Heart left ventricle (tissue), 13 donors: ENCODE data around the gene BSND.

ENCODE experiments used
- POLR2A ChIP-seq, 2 donors: fragments of 450-650 bp; IDR thresholded peaks; one replicate each; pipeline ENCODE4 v1.6.1; 2017; ENCODE audit warnings: antibody characterized with exemption in 2 of 2, mild to moderate bottlenecking in 2 of 2, moderate library complexity in 2 of 2
- TF ChIP-seq, protein P1 (sequence below), 12 donors: fragments of 200-600 bp; sonication (generic) in 4 of 12; IDR thresholded peaks; one replicate each; pipeline versions ENCODE4 v1.5.0 to v1.8.0; 2018 to 2022; ENCODE audit warnings: antibody characterized with exemption in 12 of 12, mild to moderate bottlenecking in 5 of 12
- donor health status: ischemic (EF 13 %, LVEDD 7.1; RV severe dilation, severe dysfunction).
- donor health status: DM: no; HTN: yes; CAD: no.
- donor health status: DM: no; HTN: no; CAD: no.
- donor health status: ischemic (EF 25% LVEDD 6.9; RV normal size, moderate dysfunction).
- donor health status: ischemic (EF 25% LVEDD 5.7; RV mildly dilated, moderate dysfunction).
- donor health status: ischemic (EF 35%, LVEDD 5.7; RV mildly dilated, moderate dysfunction).
- donor health status: nonischemic (EF 11% LVEDD 7.7; RV severe dilation, severe dysfunction).
- donor health status: DM: yes; HTN: yes; CAD: no.
- donor health status: PGD.
- donor health status: ischemic (EF 29% LVEDD 5.4; RV normal size, mild dysfunction).
- donor health status: nonischemic (EF 23%, LVEDD 6.1; RV moderate dilation, normal function).

GRCh38 chr1:54987427-54987826 is 11.3 kb upstream of the BSND start:
- no peak for TF ChIP-seq POLR2A (IDR thresholded peaks at IDR 0.05)
- TF ChIP-seq, protein P1, sequence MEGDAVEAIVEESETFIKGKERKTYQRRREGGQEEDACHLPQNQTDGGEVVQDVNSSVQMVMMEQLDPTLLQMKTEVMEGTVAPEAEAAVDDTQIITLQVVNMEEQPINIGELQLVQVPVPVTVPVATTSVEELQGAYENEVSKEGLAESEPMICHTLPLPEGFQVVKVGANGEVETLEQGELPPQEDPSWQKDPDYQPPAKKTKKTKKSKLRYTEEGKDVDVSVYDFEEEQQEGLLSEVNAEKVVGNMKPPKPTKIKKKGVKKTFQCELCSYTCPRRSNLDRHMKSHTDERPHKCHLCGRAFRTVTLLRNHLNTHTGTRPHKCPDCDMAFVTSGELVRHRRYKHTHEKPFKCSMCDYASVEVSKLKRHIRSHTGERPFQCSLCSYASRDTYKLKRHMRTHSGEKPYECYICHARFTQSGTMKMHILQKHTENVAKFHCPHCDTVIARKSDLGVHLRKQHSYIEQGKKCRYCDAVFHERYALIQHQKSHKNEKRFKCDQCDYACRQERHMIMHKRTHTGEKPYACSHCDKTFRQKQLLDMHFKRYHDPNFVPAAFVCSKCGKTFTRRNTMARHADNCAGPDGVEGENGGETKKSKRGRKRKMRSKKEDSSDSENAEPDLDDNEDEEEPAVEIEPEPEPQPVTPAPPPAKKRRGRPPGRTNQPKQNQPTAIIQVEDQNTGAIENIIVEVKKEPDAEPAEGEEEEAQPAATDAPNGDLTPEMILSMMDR (IDR thresholded peaks at IDR 0.05): no peak
